Posterior cingulate gyrus (tissue), 11 donors: ENCODE data around the gene ANKRD24.
"Not testable (repeated sequence)": the region's sequence is repeated elsewhere in the genome, so short reads cannot be mapped to it uniquely, and the experiment has no call there.

Experiments
- DNase-seq, 10 donors: peaks; one replicate each; pipeline versions ENCODE4 v3.0.0 to v3.0.0-alpha.2; 2020 to 2021; ENCODE audit warnings: mixed read lengths in 3 of 10
- intact Hi-C: fragments of 100-400 bp; cut with DNase I; formaldehyde crosslinking; loops from one replicate; pipeline ENCODE4 v1.15.1; 2023

ANKRD24 gene

GRCh38 chr19:4182084-4182810 is at the start of gene ANKRD24, which contains the start of gene SIRT6:
Gene ANKRD24 (plus strand): TSS chr19:4182689. CDS start chr19:4186426, 3,737 bp downstream.
Gene SIRT6 (minus strand): TSS chr19:4182563. CDS start chr19:4182539, 24 bp downstream.
- intact Hi-C loops = loop anchor here (2.0 to 10.0 kb wide), 3 partner anchors 57 to 480 kb away; partner anchors contain the start of genes MAP2K2 and PIP5K1C
- DNase-seq = peak; percentile 94 to 100 (median 96)

GRCh38 chr19:4134351-4134750 is 48.1 kb upstream of the ANKRD24 start:
- no peak for DNase-seq
- intact Hi-C loops = no loop called here

- DNase-seq, intact Hi-C loops: not testable (repeated sequence)
Observed at GRCh38 chr19:4135386-4135785, 47.1 kb upstream of the ANKRD24 start.

- intact Hi-C loops = no loop called here
- no peak for DNase-seq
Observed at GRCh38 chr19:4136680-4137088, 45.8 kb upstream of the ANKRD24 start.

GRCh38 chr19:4138445-4138844 is 44.0 kb upstream of the ANKRD24 start:
- intact Hi-C loops = no loop called here
- DNase-seq = no peak

GRCh38 chr19:4139614-4140236 is 42.8 kb upstream of the ANKRD24 start:
- DNase-seq = peak; percentile 46 to 96 (median 80)
- intact Hi-C loops = loop anchor here (1.0 kb wide), 1 partner anchor 153 kb away; no protein-coding TSS in a partner anchor

- intact Hi-C loops = no loop called here
- peak in 4 of 10 donors; percentile 31 to 81 (median 34) for DNase-seq
Observed at GRCh38 chr19:4140237-4140711, 42.2 kb upstream of the ANKRD24 start.

GRCh38 chr19:4142916-4143315 is 39.6 kb upstream of the ANKRD24 start:
- intact Hi-C loops, DNase-seq: not testable (repeated sequence)

- DNase-seq = no peak
- intact Hi-C loops = no loop called here
Observed at GRCh38 chr19:4144666-4145249, 37.7 kb upstream of the ANKRD24 start.

GRCh38 chr19:4149518-4150288 is 32.8 kb upstream of the ANKRD24 start:
- no peak for DNase-seq
- intact Hi-C loops = no loop called here

GRCh38 chr19:4151623-4152022 is 30.9 kb upstream of the ANKRD24 start:
- no peak for DNase-seq
- intact Hi-C loops = no loop called here

- intact Hi-C loops = no loop called here
- DNase-seq = no peak
Observed at GRCh38 chr19:4152241-4152998, 30.1 kb upstream of the ANKRD24 start.

GRCh38 chr19:4154571-4155312 is 27.7 kb upstream of the ANKRD24 start:
- no peak for DNase-seq
- intact Hi-C loops = no loop called here

- DNase-seq = no peak
- intact Hi-C loops = no loop called here
Observed at GRCh38 chr19:4157164-4157563, 25.3 kb upstream of the ANKRD24 start.

- DNase-seq, intact Hi-C loops: not testable (repeated sequence)
Observed at GRCh38 chr19:4157971-4158370, 24.5 kb upstream of the ANKRD24 start.

- DNase-seq = no peak
- intact Hi-C loops = no loop called here
Observed at GRCh38 chr19:4161415-4162077, 20.9 kb upstream of the ANKRD24 start.

- intact Hi-C loops = no loop called here
- DNase-seq = no peak
Observed at GRCh38 chr19:4164262-4164661, 18.2 kb upstream of the ANKRD24 start.

- intact Hi-C loops = no loop called here
- no peak for DNase-seq
Observed at GRCh38 chr19:4171676-4172075, 10.8 kb upstream of the ANKRD24 start.
